Esophagus muscularis mucosa (tissue), 4 donors: ENCODE results near the gene TCF3. TPM values are rescaled to one million over a fixed set of nuclear protein-coding genes. Genes with fewer than 3 reads are reported as not detected.

ENCODE experiments used
- DNase-seq: peaks from one replicate; pipeline ENCODE4 v3.0.0-alpha.2; 2017; ENCODE audit errors: extremely low spot score
- H3K27ac ChIP-seq, 4 donors: fragments of 200-600 bp; sonication (generic); replicated peaks in 1 of 4; 1 replicate in 3 of 4; 2 replicates in 1 of 4; pipeline ENCODE4 v1.5.1; 2016 to 2019; ENCODE audit warnings: mild to moderate bottlenecking in 1 of 4
- H3K27me3 ChIP-seq, 4 donors: fragments of 200-600 bp; sonication (generic); one replicate each; pipeline versions ENCODE4 v1.5.1 to v1.6.0; 2016 to 2019
- H3K36me3 ChIP-seq, 4 donors: fragments of 200-600 bp; sonication (generic); one replicate each; pipeline ENCODE4 v1.5.1; 2016 to 2019
- H3K4me1 ChIP-seq, 4 donors: fragments of 200-600 bp; sonication (generic); one replicate each; pipeline ENCODE4 v1.5.1; 2016 to 2019
- H3K4me3 ChIP-seq, 4 donors: fragments of 200-600 bp; sonication (generic); 1 replicate in 2 of 4; 2 replicates in 2 of 4; pipeline ENCODE4 v1.5.1; 2016 to 2019; ENCODE audit warnings: mild to moderate bottlenecking in 4 of 4, moderate library complexity in 1 of 4
- H3K9me3 ChIP-seq, 4 donors: fragments of 200-600 bp; sonication (generic); 1 replicate in 3 of 4; 2 replicates in 1 of 4; pipeline ENCODE4 v1.5.1; 2016 to 2019
- EP300 ChIP-seq: sonication (generic); formaldehyde crosslinking; IDR thresholded peaks from one replicate; pipeline ENCODE4 v1.6.1; 2017; ENCODE audit warnings: antibody characterized with exemption
- POLR2A ChIP-seq: fragments of 450-650 bp; IDR thresholded peaks from one replicate; pipeline ENCODE4 v1.6.1; 2017; ENCODE audit warnings: antibody characterized with exemption, moderate library complexity, mild to moderate bottlenecking, low read depth
- POLR2AphosphoS5 ChIP-seq, 2 donors: sonication (generic); formaldehyde crosslinking; IDR thresholded peaks; one replicate each; pipeline ENCODE4 v1.6.1; 2017; ENCODE audit warnings: antibody characterized with exemption in 2 of 2
- WGBS: methylation state at CpG from one replicate; pipeline ENCODE4 v1.1.5; 2018; 5-methylcytosine and 5-hydroxymethylcytosine counted together
- intact Hi-C: fragments of 100-400 bp; cut with DNase I; formaldehyde crosslinking; loops from one replicate; pipeline ENCODE4 v1.15.1; 2023
- small RNA-seq, 3 donors: library from RNA; depleted of rRNA; stranded (forward); fragments of <200 nt; gene quantifications; one replicate each; pipeline ENCODE3, GENCODE V24; 2016
- total RNA-seq, 4 donors: library from RNA; depleted of rRNA; stranded (reverse); fragments of >200 nt; gene quantifications; one replicate each; pipeline versions ENCODE4 v1.1.0 to v1.2.1, GENCODE V29; 2016
- TF ChIP-seq, protein P1 (sequence below), 3 experiments: fragments of 200-600 bp in 2 of 3; fragments of 450-650 bp in 1 of 3; sonication (generic) in 2 of 3; IDR thresholded peaks; one replicate each; pipeline ENCODE4 v1.5.1; 2017 to 2019; ENCODE audit warnings: antibody characterized with exemption in 3 of 3, mild to moderate bottlenecking in 2 of 3, moderate library complexity in 1 of 3

Gene TCF3
- total RNA-seq, 4 donors from 2014 or later, result 32.0 to 53.6 (median 46.5) TPM

DNA sequence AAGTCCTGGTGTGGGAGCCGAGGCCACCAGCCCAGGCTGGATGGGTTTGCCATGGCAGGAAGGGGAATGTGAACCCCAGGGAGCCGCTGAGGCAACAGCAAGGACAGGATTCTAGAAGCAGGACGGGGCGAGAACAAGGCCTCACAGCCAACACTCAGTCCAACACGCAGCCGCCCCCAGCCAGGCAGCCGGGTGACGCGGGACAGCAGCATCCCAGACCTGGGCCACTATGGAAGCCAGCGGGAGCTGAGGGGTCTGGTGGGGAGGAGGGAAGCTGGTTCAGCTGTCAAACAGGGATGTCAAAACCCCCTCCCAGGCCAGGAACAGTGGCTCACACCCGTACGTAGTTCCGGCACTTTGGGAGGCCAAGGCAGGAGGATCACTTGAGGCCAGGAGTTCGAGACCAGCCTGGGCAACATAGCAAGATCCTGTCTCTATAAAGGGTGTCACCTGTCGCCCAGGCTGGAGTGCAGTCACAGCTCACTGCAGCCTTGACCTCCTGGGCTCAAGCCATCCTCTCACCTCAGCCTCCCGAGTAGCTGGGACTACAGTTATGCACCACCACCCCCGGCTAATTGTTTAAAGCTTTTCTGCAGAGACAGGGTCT, 91.1 kb downstream of the TCF3 start:
- Histone ChIP-seq H3K9me3 (no peaks in the 10 kb centered on the region), H3K27ac (no peak overlapping the region), H3K36me3 (peaks cover 0 to 11% (median 6%) of the 10 kb centered on the region in 4 donors), H3K27me3 (no peaks in the 10 kb centered on the region), H3K4me3 (no peak overlapping the region), H3K4me1 (peaks cover 4 to 23% (median 12%) of the 10 kb centered on the region in 4 donors)
- intact Hi-C loops, result no loop called here
- 83% methylated on average over 11 of the region's 17 CpGs for WGBS
- no peak for DNase-seq
- TF ChIP-seq, protein P1, sequence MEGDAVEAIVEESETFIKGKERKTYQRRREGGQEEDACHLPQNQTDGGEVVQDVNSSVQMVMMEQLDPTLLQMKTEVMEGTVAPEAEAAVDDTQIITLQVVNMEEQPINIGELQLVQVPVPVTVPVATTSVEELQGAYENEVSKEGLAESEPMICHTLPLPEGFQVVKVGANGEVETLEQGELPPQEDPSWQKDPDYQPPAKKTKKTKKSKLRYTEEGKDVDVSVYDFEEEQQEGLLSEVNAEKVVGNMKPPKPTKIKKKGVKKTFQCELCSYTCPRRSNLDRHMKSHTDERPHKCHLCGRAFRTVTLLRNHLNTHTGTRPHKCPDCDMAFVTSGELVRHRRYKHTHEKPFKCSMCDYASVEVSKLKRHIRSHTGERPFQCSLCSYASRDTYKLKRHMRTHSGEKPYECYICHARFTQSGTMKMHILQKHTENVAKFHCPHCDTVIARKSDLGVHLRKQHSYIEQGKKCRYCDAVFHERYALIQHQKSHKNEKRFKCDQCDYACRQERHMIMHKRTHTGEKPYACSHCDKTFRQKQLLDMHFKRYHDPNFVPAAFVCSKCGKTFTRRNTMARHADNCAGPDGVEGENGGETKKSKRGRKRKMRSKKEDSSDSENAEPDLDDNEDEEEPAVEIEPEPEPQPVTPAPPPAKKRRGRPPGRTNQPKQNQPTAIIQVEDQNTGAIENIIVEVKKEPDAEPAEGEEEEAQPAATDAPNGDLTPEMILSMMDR (IDR thresholded peaks at IDR 0.05), result no peak
- no peak for TF ChIP-seq POLR2AphosphoS5 (IDR thresholded peaks at IDR 0.05)
- TF ChIP-seq EP300, result no peak
- no peak for TF ChIP-seq POLR2A

DNA sequence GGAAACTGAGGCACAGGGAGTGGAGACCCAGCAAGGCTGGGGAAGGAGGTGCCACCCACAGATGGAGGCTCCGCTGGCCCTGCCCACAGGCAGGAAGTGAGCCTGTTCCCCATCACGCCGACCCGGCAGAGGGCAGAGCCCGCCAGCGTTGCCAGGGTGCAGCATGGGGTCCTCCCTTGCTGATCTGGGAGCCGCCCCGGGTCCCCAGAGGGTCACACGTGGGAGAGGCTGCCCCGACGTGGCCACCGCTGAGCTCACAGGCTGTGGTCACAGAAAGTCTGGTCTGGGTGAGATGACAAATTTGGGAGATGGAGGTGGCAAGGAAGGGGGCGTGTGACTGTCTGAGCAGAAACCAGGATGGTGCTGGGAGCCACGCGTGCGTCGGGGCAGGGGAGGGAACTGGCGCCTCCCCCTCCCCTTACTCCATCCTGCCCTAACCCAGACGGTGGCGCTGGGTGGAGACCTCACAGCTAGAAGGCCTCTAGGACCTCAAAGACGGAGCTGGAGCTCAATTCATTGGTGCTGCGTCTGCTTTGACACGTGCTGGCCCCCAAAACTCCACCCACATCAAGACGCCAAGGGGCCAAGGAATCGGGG, 92.0 kb downstream of the TCF3 start:
- no peak for DNase-seq
- Histone ChIP-seq H3K36me3 (peaks cover 4 to 20% (median 12%) of the 10 kb centered on the region in 4 donors), H3K27me3 (no peaks in the 10 kb centered on the region), H3K9me3 (no peaks in the 10 kb centered on the region), H3K4me1 (peaks cover 0 to 13% (median 3%) of the 10 kb centered on the region in 4 donors), H3K4me3 (no peak overlapping the region), H3K27ac (no peak overlapping the region)
- TF ChIP-seq EP300, result no peak
- TF ChIP-seq POLR2A, result no peak
- TF ChIP-seq, protein P1 (IDR thresholded peaks at IDR 0.05), result no peak
- TF ChIP-seq POLR2AphosphoS5 (IDR thresholded peaks at IDR 0.05), result no peak
- intact Hi-C loops, result no loop called here
- 71% methylated on average over 10 of the region's 25 CpGs for WGBS

Small RNAs within 50 kb of the gene (small RNA-seq; reads per million reads assigned to genes)
- gene AC005943.2, result 0 reads per million in 3 donors
- gene RN7SL477P, result 0 reads per million in 3 donors
- gene RNU6-1223P, result 0 reads per million in 3 donors

Other genes starting within 250 kb of the TCF3 start
- gene DAZAP1, start 245.0 kb downstream of the TCF3 start, total RNA-seq, result 10 to 100 TPM; 44.9 to 79.4 (median 52.9) TPM
- 1,000 to 10,000 TPM; 1,297 to 2,978 (median 2,171) TPM for gene RPS15, start 214.2 kb downstream of the TCF3 start, total RNA-seq
- 1 to 10 TPM in 2 of 4 donors, under 1 TPM in 2; 0.42 to 1.8 (median 1.2) TPM for gene APC2, start 202.5 kb downstream of the TCF3 start, total RNA-seq
- 10 to 100 TPM; 21.6 to 43.6 (median 29.8) TPM for gene C19orf25, start 173.4 kb downstream of the TCF3 start, total RNA-seq
- gene PCSK4, start 162.3 kb downstream of the TCF3 start, total RNA-seq, result 1 to 10 TPM; 1.9 to 5.4 (median 3.3) TPM
- gene REEP6, start 161.4 kb downstream of the TCF3 start, total RNA-seq, result 1 to 10 TPM in 1 of 4 donors, under 1 TPM in 2, not detected in 1; 0.23 to 2.3 (median 0.99) TPM
- 1 to 10 TPM; 3.9 to 5.9 (median 4.7) TPM for gene ADAMTSL5, start 139.6 kb downstream of the TCF3 start, total RNA-seq
- under 1 TPM in 1 of 4 donors, not detected in 3; 0.17 TPM for gene PLK5, start 128.5 kb downstream of the TCF3 start, total RNA-seq
- gene MEX3D, start 84.3 kb downstream of the TCF3 start, total RNA-seq, result 10 to 100 TPM; 21.6 to 64.4 (median 47.5) TPM
- 100 to 1,000 TPM in 3 of 4 donors, 10 to 100 TPM in 1; 81.8 to 152 (median 114) TPM for gene MBD3, start 59.8 kb downstream of the TCF3 start, total RNA-seq
- gene UQCR11, start 47.2 kb downstream of the TCF3 start, total RNA-seq, result 100 to 1,000 TPM; 111 to 152 (median 132) TPM
- gene ONECUT3, start 100.9 kb upstream of the TCF3 start, total RNA-seq, result not detected
- gene ATP8B3, start 159.7 kb upstream of the TCF3 start, total RNA-seq, result under 1 TPM; 0.19 to 0.92 (median 0.66) TPM
- 10 to 100 TPM; 16.2 to 36.0 (median 26.1) TPM for gene REXO1, start 195.9 kb upstream of the TCF3 start, total RNA-seq
- 10 to 100 TPM in 1 of 4 donors, 1 to 10 TPM in 3; 2.5 to 10.8 (median 8.5) TPM for gene KLF16, start 211.0 kb upstream of the TCF3 start, total RNA-seq
- gene ABHD17A, start 232.9 kb upstream of the TCF3 start, total RNA-seq, result 100 to 1,000 TPM in 2 of 4 donors, 10 to 100 TPM in 2; 89.7 to 125 (median 102) TPM